ENCODE results near the gene TBC1D4. TPM values are rescaled to one million over a fixed set of nuclear protein-coding genes. Genes with fewer than 3 reads are reported as not detected.
"Not testable (repeated sequence)": the region's sequence is repeated elsewhere in the genome, so short reads cannot be mapped to it uniquely, and the experiment has no call there.

Gene TBC1D4
- total RNA-seq, 4 donors from 2014 or later: 14.9 to 20.8 (median 16.6) TPM

GRCh38 chr13:75308222-75308621 lies 173.7 kb downstream of the TBC1D4 start:
- Histone ChIP-seq H3K4me3 (no peak overlapping the region), H3K27me3 (no peaks in the 10 kb centered on the region), H3K9me3 (no peaks in the 10 kb centered on the region), H3K27ac (no peak overlapping the region), H3K4me1 (no peaks in the 10 kb centered on the region), H3K36me3 (peaks cover 0 to 53% (median 0%) of the 10 kb centered on the region in 3 donors)
- no peak for DNase-seq
- intact Hi-C loops (cut with DNase I): no loop called here
- WGBS, 2 donors: 80 to 81% methylated on average over 2 of the region's 2 CpGs
- TF ChIP-seq POLR2A (IDR thresholded peaks at IDR 0.05) (no peak), CTCF (IDR thresholded peaks at IDR 0.05) (no peak)

GRCh38 chr13:75307370-75307949 lies 174.5 kb downstream of the TBC1D4 start:
- intact Hi-C loops (cut with DNase I): no loop called here
- peaks cover 0 to 53% (median 0%) of the 10 kb centered on the region in 3 donors for H3K36me3 ChIP-seq
- no peak for TF ChIP-seq POLR2A (IDR thresholded peaks at IDR 0.05)
- TF ChIP-seq CTCF (IDR thresholded peaks at IDR 0.05): no peak
- H3K4me3 ChIP-seq: no peak overlapping the region
- no peaks in the 10 kb centered on the region for H3K4me1 ChIP-seq
- H3K27ac ChIP-seq: no peak overlapping the region
- 78 to 82% methylated on average over 6 of the region's 6 CpGs for WGBS, 2 donors
- no peaks in the 10 kb centered on the region for H3K27me3 ChIP-seq
- H3K9me3 ChIP-seq: no peaks in the 10 kb centered on the region
- DNase-seq: no peak

GRCh38 chr13:75306967-75307366 lies 175.0 kb downstream of the TBC1D4 start:
- WGBS, 2 donors: 100% methylated on average over 1 of the region's 1 CpG
- H3K27me3 ChIP-seq; DNase-seq; H3K4me3 ChIP-seq; H3K27ac ChIP-seq; intact Hi-C loops (cut with DNase I); H3K4me1 ChIP-seq; H3K9me3 ChIP-seq: not testable (repeated sequence)
- H3K36me3 ChIP-seq: peaks cover 0 to 53% (median 0%) of the 10 kb centered on the region in 3 donors

GRCh38 chr13:75305059-75305458 lies 176.9 kb downstream of the TBC1D4 start:
- no peak overlapping the region for H3K4me3 ChIP-seq
- H3K27ac ChIP-seq: no peak overlapping the region
- no peak for DNase-seq
- no peaks in the 10 kb centered on the region for H3K4me1 ChIP-seq
- peaks cover 0 to 46% (median 0%) of the 10 kb centered on the region in 3 donors for H3K36me3 ChIP-seq
- no peak for TF ChIP-seq POLR2A (IDR thresholded peaks at IDR 0.05)
- TF ChIP-seq CTCF (IDR thresholded peaks at IDR 0.05): no peak
- WGBS, 2 donors: 44 to 67% methylated on average over 2 of the region's 2 CpGs
- H3K9me3 ChIP-seq: no peaks in the 10 kb centered on the region
- intact Hi-C loops (cut with DNase I): no loop called here
- H3K27me3 ChIP-seq: no peaks in the 10 kb centered on the region

- 90% methylated on average over 4 of the region's 4 CpGs for WGBS, 2 donors
- Histone ChIP-seq H3K4me1 (no peaks in the 10 kb centered on the region), H3K36me3 (peaks cover 0 to 52% (median 0%) of the 10 kb centered on the region in 3 donors), H3K27me3 (no peaks in the 10 kb centered on the region), H3K9me3 (no peaks in the 10 kb centered on the region), H3K27ac (no peak overlapping the region), H3K4me3 (no peak overlapping the region)
- TF ChIP-seq POLR2A (IDR thresholded peaks at IDR 0.05): no peak
- DNase-seq: no peak
- intact Hi-C loops (cut with DNase I): no loop called here
These were observed 178.7 kb downstream of the TBC1D4 start for GRCh38 chr13:75303263-75303662.

GRCh38 chr13:75302071-75302698 lies 179.8 kb downstream of the TBC1D4 start:
- Histone ChIP-seq H3K27ac (no peak overlapping the region), H3K27me3 (no peaks in the 10 kb centered on the region), H3K9me3 (no peaks in the 10 kb centered on the region), H3K4me3 (no peak overlapping the region), H3K36me3 (peaks cover 0 to 52% (median 0%) of the 10 kb centered on the region in 3 donors), H3K4me1 (no peaks in the 10 kb centered on the region)
- intact Hi-C loops (cut with DNase I): no loop called here
- TF ChIP-seq POLR2A (IDR thresholded peaks at IDR 0.05) (no peak), CTCF (IDR thresholded peaks at IDR 0.05) (no peak)
- WGBS, 2 donors: 72 to 73% methylated on average over 10 of the region's 10 CpGs
- DNase-seq: no peak

Measured in esophagus squamous epithelium (tissue), 5 donors.